GM12878 (cell line): ENCODE results near the gene KIF12. TPM values are rescaled to one million over a fixed set of nuclear protein-coding genes. Genes with fewer than 3 reads are reported as not detected.

ENCODE experiments used
- ATAC-seq: fragments of 200-7000 bp; cut with Tn5 transposase; 3 replicates; pipeline ENCODE4 v1.9.1; 2020; ENCODE audit warnings: mild to moderate bottlenecking, moderate library complexity
- BruUV-seq: library from RNA; stranded (reverse); fragments of 400-500 nt; replicated peaks from 2 replicates; lab custom pipeline; 2021; lab: Mats Ljungman, UMichigan
- CTCF ChIA-PET: fragments of 300-600 bp; sonication (Branson Sonifier 250); formaldehyde crosslinking; extraction: SDS; loops from one replicate; lab custom pipeline; 2021; ENCODE audit warnings: inconsistent platforms; lab: Yijun Ruan, JAX
- POLR2A ChIA-PET: fragments of 350-600 bp; formaldehyde crosslinking; extraction: SDS; loops from one replicate; lab custom pipeline; 2021; ENCODE audit warnings: inconsistent platforms; lab: Charles Lee
- RAD21 ChIA-PET: fragments of 300-600 bp; sonication (Branson Sonifier 250); formaldehyde crosslinking; loops from one replicate; lab custom pipeline; 2023; ENCODE audit warnings: antibody characterized with exemption; ENCODE audit not compliant: unreplicated experiment; lab: Charles Lee
- SMC1A ChIA-PET: fragments of 300-600 bp; sonication (Branson Sonifier 250); formaldehyde crosslinking; loops from one replicate; lab custom pipeline; 2023; ENCODE audit not compliant: unreplicated experiment, uncharacterized antibody; lab: Charles Lee
- DNase-seq: peaks from one replicate; pipeline ENCODE4 v3.0.0-alpha.2; 2011; ENCODE audit warnings: low read depth, low spot score
- FAIRE-seq: peaks from 3 replicates; lab custom pipeline; 2011; peaks lifted over from hg19 to GRCh38; lab: Jason Lieb, UNC
- H2AFZ ChIP-seq: 2 replicates; pipeline ENCODE4 v1.6.0; 2011; ENCODE audit warnings: low read depth, low read length, control low read depth; ENCODE audit not compliant: control insufficient read depth
- H3K27ac ChIP-seq: 2 replicates; pipeline ENCODE4 v1.5.1; 2011; ENCODE audit warnings: control low read depth; ENCODE audit not compliant: control insufficient read depth, insufficient read depth
- H3K27me3 ChIP-seq, 2 experiments: replicated peaks in 1 of 2; 2 replicates each; pipeline versions ENCODE4 v1.6.0 to v1.6.1; 2011; ENCODE audit warnings: low read length in 1 of 2; ENCODE audit not compliant: control insufficient read depth in 2 of 2, insufficient read depth in 2 of 2
- H3K36me3 ChIP-seq, 2 experiments: 2 replicates each; pipeline ENCODE4 v1.5.1; 2011; ENCODE audit warnings: low read length in 1 of 2; ENCODE audit not compliant: control insufficient read depth in 2 of 2, insufficient read depth in 2 of 2
- H3K4me1 ChIP-seq: 2 replicates; pipeline ENCODE4 v1.6.1; 2011; ENCODE audit warnings: mild to moderate bottlenecking, low read length, moderate library complexity, mixed read lengths; ENCODE audit not compliant: control insufficient read depth, insufficient read depth
- H3K4me2 ChIP-seq: 2 replicates; pipeline ENCODE4 v1.6.0; 2011; ENCODE audit warnings: control low read depth; ENCODE audit not compliant: control insufficient read depth, insufficient read depth
- H3K4me3 ChIP-seq: fragments of 200-600 bp; sonication (generic); 2 replicates; pipeline ENCODE4 v1.5.1; 2016
- H3K79me2 ChIP-seq: 2 replicates; pipeline ENCODE4 v1.6.0; 2011; ENCODE audit warnings: low read length; ENCODE audit not compliant: control insufficient read depth, insufficient read depth
- H3K9ac ChIP-seq: 2 replicates; pipeline ENCODE4 v1.8.0; 2011; ENCODE audit warnings: low read length, control low read depth, mixed read lengths; ENCODE audit not compliant: control insufficient read depth, insufficient read depth
- H3K9me3 ChIP-seq: replicated peaks from 3 replicates; pipeline ENCODE4 v1.5.1; 2011; ENCODE audit warnings: mild to moderate bottlenecking, low read length; ENCODE audit not compliant: control insufficient read depth, insufficient read depth
- H4K20me1 ChIP-seq: 2 replicates; pipeline ENCODE4 v1.6.0; 2011; ENCODE audit not compliant: control insufficient read depth, insufficient read depth
- ATF7 ChIP-seq: fragments of 450-650 bp; IDR thresholded peaks from 2 replicates; pipeline ENCODE4 v1.6.1; 2016; ENCODE audit warnings: low read depth, mild to moderate bottlenecking
- BMI1 ChIP-seq: fragments of 450-650 bp; IDR thresholded peaks from 2 replicates; pipeline ENCODE4 v1.6.1; 2016; ENCODE audit warnings: mild to moderate bottlenecking, moderate library complexity, borderline replicate concordance
- BRCA1 ChIP-seq: IDR thresholded peaks from 2 replicates; pipeline ENCODE4 v1.6.1; 2011; ENCODE audit warnings: low read depth, low read length, improper control_type of control experiment
- CBFB ChIP-seq: IDR thresholded peaks from 2 replicates; pipeline ENCODE4 v1.6.1; 2016; ENCODE audit warnings: antibody characterized with exemption, low read depth
- CBX3 ChIP-seq: fragments of 200-600 bp; sonication (generic); IDR thresholded peaks from 2 replicates; pipeline ENCODE4 v1.6.1; 2016; ENCODE audit warnings: low read depth, borderline replicate concordance
- GABPA ChIP-seq: IDR thresholded peaks from 2 replicates; pipeline ENCODE4 v1.6.1; 2014; ENCODE audit warnings: antibody characterized with exemption, low read depth, mild to moderate bottlenecking, inconsistent platforms
- NFIC ChIP-seq: IDR thresholded peaks from 2 replicates; pipeline ENCODE4 v1.6.1; 2012; ENCODE audit warnings: low read depth, mild to moderate bottlenecking, inconsistent platforms, low read length, moderate library complexity
- NRF1 ChIP-seq: conservative IDR thresholded peaks from 2 replicates; pipeline ENCODE4 v1.6.1; 2011; ENCODE audit warnings: mild to moderate bottlenecking, low read depth, low read length, improper control_type of control experiment
- PAX5 ChIP-seq: IDR thresholded peaks from 2 replicates; pipeline ENCODE4 v1.6.1; 2011; ENCODE audit warnings: low read depth, low read length, borderline replicate concordance
- POU2F2 ChIP-seq: IDR thresholded peaks from 3 replicates; pipeline ENCODE4 v1.6.1; 2011; ENCODE audit warnings: low read depth, mild to moderate bottlenecking, low read length, borderline replicate concordance
- RAD51 ChIP-seq: fragments of 450-650 bp; IDR thresholded peaks from 2 replicates; pipeline ENCODE4 v1.6.1; 2016; ENCODE audit warnings: moderate library complexity, mild to moderate bottlenecking, inconsistent platforms
- RB1 ChIP-seq: fragments of 450-650 bp; formaldehyde crosslinking; IDR thresholded peaks from 2 replicates; pipeline ENCODE4 v1.6.1; 2017; ENCODE audit warnings: mild to moderate bottlenecking, borderline replicate concordance
- SREBF1 ChIP-seq: IDR thresholded peaks from 2 replicates; pipeline ENCODE4 v1.6.1; 2012; ENCODE audit warnings: mild to moderate bottlenecking, low read length
- WGBS: methylation state at CpG from one replicate; pipeline ENCODE4 v1.1.6; 2016; ENCODE audit warnings: low lambda C conversion rate; ENCODE audit not compliant: insufficient replicate concordance, insufficient coverage; ENCODE audit errors: missing lambda C conversion rate; 5-methylcytosine and 5-hydroxymethylcytosine counted together
- in situ Hi-C: fragments of 300-500 bp; cut with MboI; formaldehyde crosslinking; loops from 9 replicates; pipeline ENCODE4 v1.14.3; 2018; ENCODE audit warnings: mixed read lengths
- intact Hi-C: fragments of 100-400 bp; cut with micrococcal nuclease; formaldehyde crosslinking; loops from one replicate; pipeline ENCODE4 v1.14.2; 2022; ENCODE audit not compliant: unreplicated experiment
- polyA plus RNA-seq, 11 experiments: library from polyadenylated mRNA; depleted of rRNA in 4 of 11; unstranded in 6 of 11; stranded (reverse) in 5 of 11; fragments of >200 nt; fragmentation: Nextera tagmentation in 4 of 11; fragmentation: Illumina TruSeq in 1 of 11; extraction: Ambion mirVana in 4 of 11; extraction: Trizol in 1 of 11; gene quantifications; 1 replicate in 1 of 11; 2 replicates in 10 of 11; pipeline versions ENCODE4 v1.2.1 to v1.2.3, GENCODE V29; 2011 to 2016; ENCODE audit warnings: inconsistent platforms in 2 of 11, missing spikeins in 2 of 11, low read depth in 1 of 11
- total RNA-seq, 4 experiments: library from RNA; depleted of rRNA in 3 of 4; stranded (reverse); fragments of >200 nt in 3 of 4; fragmentation: Illumina TruSeq in 1 of 4; extraction: Trizol in 1 of 4; gene quantifications; 2 replicates each; pipeline versions ENCODE4 v1.2.1 to v1.2.3, GENCODE V29; 2013 to 2021
- TF ChIP-seq, protein P1 (sequence below): IDR thresholded peaks from 2 replicates; pipeline ENCODE4 v1.6.1; 2011; ENCODE audit warnings: low read depth, mild to moderate bottlenecking, low read length, moderate library complexity, borderline replicate concordance; ENCODE audit errors: extremely low read depth
- TF ChIP-seq, protein P2 (sequence below): IDR thresholded peaks from 2 replicates; pipeline ENCODE4 v1.6.1; 2012; ENCODE audit warnings: low read depth, low read length, improper control_type of control experiment
- TF ChIP-seq, protein P3 (sequence below): IDR thresholded peaks from 2 replicates; pipeline ENCODE4 v1.6.1; 2011; ENCODE audit warnings: mild to moderate bottlenecking, low read depth, low read length, moderate library complexity; ENCODE audit not compliant: insufficient replicate concordance
- TF ChIP-seq, protein P4 (sequence below): IDR thresholded peaks from 2 replicates; pipeline ENCODE4 v1.6.1; 2012; ENCODE audit warnings: mild to moderate bottlenecking, low read depth, low read length

KIF12 gene
- total and polyA plus RNA-seq, 10 of the 15 experiments (the other 5 are each of a cell fraction or from before 2014, with no cell fraction given), result not detected

DNA sequence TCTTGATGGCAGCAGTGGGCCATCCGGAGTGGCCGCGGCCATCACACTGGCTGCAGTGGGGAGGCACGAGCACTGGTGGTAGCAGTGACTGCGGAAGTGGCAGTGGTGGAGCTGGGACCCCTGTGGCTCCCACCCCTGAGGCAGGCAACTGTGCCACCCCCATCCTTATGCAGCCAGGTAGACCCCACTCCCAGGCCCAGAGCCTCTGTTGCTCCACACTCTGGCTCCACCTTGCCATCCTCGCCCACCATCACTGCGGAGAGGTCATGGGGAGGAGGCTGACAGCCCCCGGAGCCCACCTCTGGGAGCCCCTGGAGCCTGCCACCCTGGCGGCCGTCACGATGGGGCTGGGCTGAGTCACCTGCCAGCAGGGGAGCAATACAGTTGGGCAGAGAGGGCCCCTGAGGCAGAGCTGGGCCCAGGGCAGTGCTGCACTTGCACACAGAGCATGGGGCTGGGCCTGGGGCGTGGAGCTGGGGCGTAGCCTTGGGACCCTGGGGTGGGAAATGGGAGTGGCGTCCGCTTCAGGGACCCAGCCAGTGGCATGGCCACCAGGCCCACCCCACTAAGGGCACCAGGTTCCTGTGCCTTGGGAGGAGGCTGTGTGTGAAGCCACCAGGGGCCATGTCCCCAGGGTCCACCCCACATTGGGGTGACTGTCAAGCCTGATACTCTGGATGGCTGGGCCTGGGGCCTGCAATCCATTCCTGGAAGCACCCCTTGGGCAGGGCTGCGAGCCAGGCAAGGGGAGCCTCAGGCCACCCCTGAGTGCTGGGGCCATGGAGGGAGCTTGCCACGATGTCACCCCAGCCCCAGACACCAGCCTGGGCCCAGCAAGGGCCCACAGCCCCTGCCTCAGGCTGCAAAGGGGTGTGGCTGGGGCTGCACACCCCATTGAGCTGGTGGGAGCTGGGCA lies 28.6 kb downstream of the KIF12 start:
- SMC1A ChIA-PET, result no interaction called here
- H4K20me1 ChIP-seq, result no peaks in the 10 kb centered on the region
- no peak for ATAC-seq
- no peaks in the 10 kb centered on the region; the same call in 2 of the 3 replicates for H3K9me3 ChIP-seq
- TF ChIP-seq BRCA1 (no peak), NFIC (no peak), ATF7 (no peak), POU2F2 (no peak), GABPA (no peak), PAX5 (no peak), CBX3 (no peak), BMI1 (no peak), SREBF1 (no peak), NRF1 (no peak), CBFB (no peak), RAD51 (no peak), RB1 (no peak)
- TF ChIP-seq, protein P1, sequence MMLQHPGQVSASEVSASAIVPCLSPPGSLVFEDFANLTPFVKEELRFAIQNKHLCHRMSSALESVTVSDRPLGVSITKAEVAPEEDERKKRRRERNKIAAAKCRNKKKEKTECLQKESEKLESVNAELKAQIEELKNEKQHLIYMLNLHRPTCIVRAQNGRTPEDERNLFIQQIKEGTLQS, result no peak
- TF ChIP-seq, protein P2, sequence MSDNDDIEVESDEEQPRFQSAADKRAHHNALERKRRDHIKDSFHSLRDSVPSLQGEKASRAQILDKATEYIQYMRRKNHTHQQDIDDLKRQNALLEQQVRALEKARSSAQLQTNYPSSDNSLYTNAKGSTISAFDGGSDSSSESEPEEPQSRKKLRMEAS, result no peak
- TF ChIP-seq, protein P3, sequence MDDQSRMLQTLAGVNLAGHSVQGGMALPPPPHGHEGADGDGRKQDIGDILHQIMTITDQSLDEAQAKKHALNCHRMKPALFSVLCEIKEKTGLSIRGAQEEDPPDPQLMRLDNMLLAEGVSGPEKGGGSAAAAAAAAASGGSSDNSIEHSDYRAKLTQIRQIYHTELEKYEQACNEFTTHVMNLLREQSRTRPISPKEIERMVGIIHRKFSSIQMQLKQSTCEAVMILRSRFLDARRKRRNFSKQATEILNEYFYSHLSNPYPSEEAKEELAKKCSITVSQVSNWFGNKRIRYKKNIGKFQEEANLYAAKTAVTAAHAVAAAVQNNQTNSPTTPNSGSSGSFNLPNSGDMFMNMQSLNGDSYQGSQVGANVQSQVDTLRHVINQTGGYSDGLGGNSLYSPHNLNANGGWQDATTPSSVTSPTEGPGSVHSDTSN, result no peak
- TF ChIP-seq, protein P4, sequence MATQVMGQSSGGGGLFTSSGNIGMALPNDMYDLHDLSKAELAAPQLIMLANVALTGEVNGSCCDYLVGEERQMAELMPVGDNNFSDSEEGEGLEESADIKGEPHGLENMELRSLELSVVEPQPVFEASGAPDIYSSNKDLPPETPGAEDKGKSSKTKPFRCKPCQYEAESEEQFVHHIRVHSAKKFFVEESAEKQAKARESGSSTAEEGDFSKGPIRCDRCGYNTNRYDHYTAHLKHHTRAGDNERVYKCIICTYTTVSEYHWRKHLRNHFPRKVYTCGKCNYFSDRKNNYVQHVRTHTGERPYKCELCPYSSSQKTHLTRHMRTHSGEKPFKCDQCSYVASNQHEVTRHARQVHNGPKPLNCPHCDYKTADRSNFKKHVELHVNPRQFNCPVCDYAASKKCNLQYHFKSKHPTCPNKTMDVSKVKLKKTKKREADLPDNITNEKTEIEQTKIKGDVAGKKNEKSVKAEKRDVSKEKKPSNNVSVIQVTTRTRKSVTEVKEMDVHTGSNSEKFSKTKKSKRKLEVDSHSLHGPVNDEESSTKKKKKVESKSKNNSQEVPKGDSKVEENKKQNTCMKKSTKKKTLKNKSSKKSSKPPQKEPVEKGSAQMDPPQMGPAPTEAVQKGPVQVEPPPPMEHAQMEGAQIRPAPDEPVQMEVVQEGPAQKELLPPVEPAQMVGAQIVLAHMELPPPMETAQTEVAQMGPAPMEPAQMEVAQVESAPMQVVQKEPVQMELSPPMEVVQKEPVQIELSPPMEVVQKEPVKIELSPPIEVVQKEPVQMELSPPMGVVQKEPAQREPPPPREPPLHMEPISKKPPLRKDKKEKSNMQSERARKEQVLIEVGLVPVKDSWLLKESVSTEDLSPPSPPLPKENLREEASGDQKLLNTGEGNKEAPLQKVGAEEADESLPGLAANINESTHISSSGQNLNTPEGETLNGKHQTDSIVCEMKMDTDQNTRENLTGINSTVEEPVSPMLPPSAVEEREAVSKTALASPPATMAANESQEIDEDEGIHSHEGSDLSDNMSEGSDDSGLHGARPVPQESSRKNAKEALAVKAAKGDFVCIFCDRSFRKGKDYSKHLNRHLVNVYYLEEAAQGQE, result no peak
- H3K4me1 ChIP-seq, result no peaks in the 10 kb centered on the region
- H2AFZ ChIP-seq, result no peak overlapping the region
- no peak overlapping the region for H3K27ac ChIP-seq
- in situ Hi-C loops, result no loop called here
- BruUV-seq, result no TSS peak
- POLR2A ChIA-PET, result no interaction called here
- no peaks in the 10 kb centered on the region for H3K36me3 ChIP-seq
- H3K9ac ChIP-seq, result no peak overlapping the region
- RAD21 ChIA-PET, result no interaction called here
- no peaks in the 10 kb centered on the region for H3K27me3 ChIP-seq
- no peak overlapping the region for H3K4me2 ChIP-seq
- no peak for FAIRE-seq
- WGBS, result 37% methylated on average over 17 of the region's 17 CpGs
- no peaks in the 10 kb centered on the region for H3K79me2 ChIP-seq
- CTCF ChIA-PET, result interaction anchor here (0.6 to 2.1 kb wide), 3 partner anchors 12 to 249 kb away, joined by 3 to 4 read pairs (median 3); no protein-coding TSS in a partner anchor
- no peak for DNase-seq
- intact Hi-C loops, result no loop called here
- H3K4me3 ChIP-seq, result no peak overlapping the region
